ENCODE measurements around the gene RNF141.

Gene RNF141

DNA sequence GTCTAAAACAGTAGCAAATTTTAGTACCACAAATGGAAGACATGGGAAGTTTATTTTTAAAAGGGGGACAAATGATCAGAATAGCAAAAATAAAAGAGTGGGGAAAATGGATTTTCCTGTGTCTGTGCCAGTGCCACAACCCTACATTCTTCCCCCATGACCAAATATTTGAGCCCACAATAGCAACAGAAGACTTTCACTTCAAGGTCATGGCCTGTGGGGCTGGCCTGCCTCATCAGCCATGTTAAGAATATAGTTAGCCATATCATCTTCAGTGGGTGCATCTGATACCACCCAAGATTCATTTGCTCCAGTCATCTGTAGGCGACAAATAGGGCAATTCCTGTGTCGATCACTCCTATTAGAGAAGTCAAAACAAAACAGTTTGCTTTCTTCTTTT lies 26.3 kb downstream of the RNF141 start:
- TF ChIP-seq, protein P1, sequence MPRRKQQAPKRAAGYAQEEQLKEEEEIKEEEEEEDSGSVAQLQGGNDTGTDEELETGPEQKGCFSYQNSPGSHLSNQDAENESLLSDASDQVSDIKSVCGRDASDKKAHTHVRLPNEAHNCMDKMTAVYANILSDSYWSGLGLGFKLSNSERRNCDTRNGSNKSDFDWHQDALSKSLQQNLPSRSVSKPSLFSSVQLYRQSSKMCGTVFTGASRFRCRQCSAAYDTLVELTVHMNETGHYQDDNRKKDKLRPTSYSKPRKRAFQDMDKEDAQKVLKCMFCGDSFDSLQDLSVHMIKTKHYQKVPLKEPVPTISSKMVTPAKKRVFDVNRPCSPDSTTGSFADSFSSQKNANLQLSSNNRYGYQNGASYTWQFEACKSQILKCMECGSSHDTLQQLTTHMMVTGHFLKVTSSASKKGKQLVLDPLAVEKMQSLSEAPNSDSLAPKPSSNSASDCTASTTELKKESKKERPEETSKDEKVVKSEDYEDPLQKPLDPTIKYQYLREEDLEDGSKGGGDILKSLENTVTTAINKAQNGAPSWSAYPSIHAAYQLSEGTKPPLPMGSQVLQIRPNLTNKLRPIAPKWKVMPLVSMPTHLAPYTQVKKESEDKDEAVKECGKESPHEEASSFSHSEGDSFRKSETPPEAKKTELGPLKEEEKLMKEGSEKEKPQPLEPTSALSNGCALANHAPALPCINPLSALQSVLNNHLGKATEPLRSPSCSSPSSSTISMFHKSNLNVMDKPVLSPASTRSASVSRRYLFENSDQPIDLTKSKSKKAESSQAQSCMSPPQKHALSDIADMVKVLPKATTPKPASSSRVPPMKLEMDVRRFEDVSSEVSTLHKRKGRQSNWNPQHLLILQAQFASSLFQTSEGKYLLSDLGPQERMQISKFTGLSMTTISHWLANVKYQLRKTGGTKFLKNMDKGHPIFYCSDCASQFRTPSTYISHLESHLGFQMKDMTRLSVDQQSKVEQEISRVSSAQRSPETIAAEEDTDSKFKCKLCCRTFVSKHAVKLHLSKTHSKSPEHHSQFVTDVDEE (CRISPR knock-in tag; IDR thresholded peaks at IDR 0.05), result no peak
- TF ChIP-seq ZNF565 (CRISPR knock-in tag; conservative IDR thresholded peaks at IDR 0.05; ENCODE audit: low read depth) (no peak), BACH2 (CRISPR knock-in tag; IDR thresholded peaks at IDR 0.05; ENCODE audit: borderline replicate concordance) (no peak), TOX (CRISPR knock-in tag; IDR thresholded peaks at IDR 0.05; ENCODE audit: borderline replicate concordance) (no peak), ARNTL (CRISPR knock-in tag; IDR thresholded peaks at IDR 0.05; ENCODE audit: borderline replicate concordance, low read depth) (no peak), ZNF8 (CRISPR knock-in tag; IDR thresholded peaks at IDR 0.05) (no peak), GLIS3 (CRISPR knock-in tag; IDR thresholded peaks at IDR 0.05) (no peak), PPARA (CRISPR knock-in tag; IDR thresholded peaks at IDR 0.05; ENCODE audit: borderline replicate concordance) (no peak)
- TF ChIP-seq, protein P2, sequence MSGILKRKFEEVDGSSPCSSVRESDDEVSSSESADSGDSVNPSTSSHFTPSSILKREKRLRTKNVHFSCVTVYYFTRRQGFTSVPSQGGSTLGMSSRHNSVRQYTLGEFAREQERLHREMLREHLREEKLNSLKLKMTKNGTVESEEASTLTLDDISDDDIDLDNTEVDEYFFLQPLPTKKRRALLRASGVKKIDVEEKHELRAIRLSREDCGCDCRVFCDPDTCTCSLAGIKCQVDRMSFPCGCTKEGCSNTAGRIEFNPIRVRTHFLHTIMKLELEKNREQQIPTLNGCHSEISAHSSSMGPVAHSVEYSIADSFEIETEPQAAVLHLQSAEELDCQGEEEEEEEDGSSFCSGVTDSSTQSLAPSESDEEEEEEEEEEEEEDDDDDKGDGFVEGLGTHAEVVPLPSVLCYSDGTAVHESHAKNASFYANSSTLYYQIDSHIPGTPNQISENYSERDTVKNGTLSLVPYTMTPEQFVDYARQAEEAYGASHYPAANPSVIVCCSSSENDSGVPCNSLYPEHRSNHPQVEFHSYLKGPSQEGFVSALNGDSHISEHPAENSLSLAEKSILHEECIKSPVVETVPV (CRISPR knock-in tag; IDR thresholded peaks at IDR 0.05), result no peak
- TF ChIP-seq, protein P3, sequence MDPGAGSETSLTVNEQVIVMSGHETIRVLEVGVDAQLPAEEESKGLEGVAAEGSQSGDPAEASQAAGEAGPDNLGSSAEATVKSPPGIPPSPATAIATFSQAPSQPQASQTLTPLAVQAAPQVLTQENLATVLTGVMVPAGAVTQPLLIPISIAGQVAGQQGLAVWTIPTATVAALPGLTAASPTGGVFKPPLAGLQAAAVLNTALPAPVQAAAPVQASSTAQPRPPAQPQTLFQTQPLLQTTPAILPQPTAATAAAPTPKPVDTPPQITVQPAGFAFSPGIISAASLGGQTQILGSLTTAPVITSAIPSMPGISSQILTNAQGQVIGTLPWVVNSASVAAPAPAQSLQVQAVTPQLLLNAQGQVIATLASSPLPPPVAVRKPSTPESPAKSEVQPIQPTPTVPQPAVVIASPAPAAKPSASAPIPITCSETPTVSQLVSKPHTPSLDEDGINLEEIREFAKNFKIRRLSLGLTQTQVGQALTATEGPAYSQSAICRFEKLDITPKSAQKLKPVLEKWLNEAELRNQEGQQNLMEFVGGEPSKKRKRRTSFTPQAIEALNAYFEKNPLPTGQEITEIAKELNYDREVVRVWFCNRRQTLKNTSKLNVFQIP (CRISPR knock-in tag; IDR thresholded peaks at IDR 0.05; ENCODE audit: borderline replicate concordance, low read depth), result no peak
- TF ChIP-seq, protein P4, sequence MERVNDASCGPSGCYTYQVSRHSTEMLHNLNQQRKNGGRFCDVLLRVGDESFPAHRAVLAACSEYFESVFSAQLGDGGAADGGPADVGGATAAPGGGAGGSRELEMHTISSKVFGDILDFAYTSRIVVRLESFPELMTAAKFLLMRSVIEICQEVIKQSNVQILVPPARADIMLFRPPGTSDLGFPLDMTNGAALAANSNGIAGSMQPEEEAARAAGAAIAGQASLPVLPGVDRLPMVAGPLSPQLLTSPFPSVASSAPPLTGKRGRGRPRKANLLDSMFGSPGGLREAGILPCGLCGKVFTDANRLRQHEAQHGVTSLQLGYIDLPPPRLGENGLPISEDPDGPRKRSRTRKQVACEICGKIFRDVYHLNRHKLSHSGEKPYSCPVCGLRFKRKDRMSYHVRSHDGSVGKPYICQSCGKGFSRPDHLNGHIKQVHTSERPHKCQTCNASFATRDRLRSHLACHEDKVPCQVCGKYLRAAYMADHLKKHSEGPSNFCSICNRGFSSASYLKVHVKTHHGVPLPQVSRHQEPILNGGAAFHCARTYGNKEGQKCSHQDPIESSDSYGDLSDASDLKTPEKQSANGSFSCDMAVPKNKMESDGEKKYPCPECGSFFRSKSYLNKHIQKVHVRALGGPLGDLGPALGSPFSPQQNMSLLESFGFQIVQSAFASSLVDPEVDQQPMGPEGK (CRISPR knock-in tag; IDR thresholded peaks at IDR 0.05; ENCODE audit: borderline replicate concordance), result no peak
- peak; percentile 41; the same call in 1 of the 3 replicates for ATAC-seq

DNA sequence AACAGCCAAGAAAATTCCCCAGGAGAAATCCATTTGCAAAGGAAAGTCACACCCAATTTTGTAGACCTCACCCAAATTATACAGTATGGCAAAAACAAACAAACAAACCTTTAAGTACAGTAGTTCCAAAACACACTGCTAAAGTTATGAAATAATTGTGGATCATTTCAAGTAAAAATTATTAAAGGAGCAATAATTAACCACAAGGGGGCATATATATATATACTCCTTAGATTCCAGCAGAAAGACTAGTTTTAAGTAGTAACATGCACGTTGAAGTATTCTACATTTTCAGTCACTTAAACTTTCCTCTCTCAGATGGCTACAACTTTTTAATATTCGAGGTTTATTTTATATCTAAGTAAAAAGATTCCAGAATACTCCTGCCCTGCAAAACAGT lies 26.8 kb downstream of the RNF141 start:
- no peak for ATAC-seq

More for the DNA sequence above, 26.8 kb downstream of the RNF141 start:
- TF ChIP-seq, protein P3 (CRISPR knock-in tag; IDR thresholded peaks at IDR 0.05; ENCODE audit: borderline replicate concordance, low read depth), result no peak
- no peak for TF ChIP-seq OSR1 (CRISPR knock-in tag; IDR thresholded peaks at IDR 0.05)
- no peak for TF ChIP-seq ZFP30 (CRISPR knock-in tag; IDR thresholded peaks at IDR 0.05)
- TF ChIP-seq ZFP3 (CRISPR knock-in tag; IDR thresholded peaks at IDR 0.05), result no peak
- no peak for TF ChIP-seq CSDC2 (CRISPR knock-in tag; IDR thresholded peaks at IDR 0.05)
- TF ChIP-seq PPARA (CRISPR knock-in tag; IDR thresholded peaks at IDR 0.05; ENCODE audit: borderline replicate concordance), result no peak
- TF ChIP-seq ESRRG (CRISPR knock-in tag; IDR thresholded peaks at IDR 0.05), result no peak
- TF ChIP-seq, protein P1 (CRISPR knock-in tag; IDR thresholded peaks at IDR 0.05), result no peak
- TF ChIP-seq ARNTL (CRISPR knock-in tag; IDR thresholded peaks at IDR 0.05; ENCODE audit: borderline replicate concordance, low read depth), result no peak
- TF ChIP-seq RARB (CRISPR knock-in tag; IDR thresholded peaks at IDR 0.05), result no peak
- TF ChIP-seq, protein P4 (CRISPR knock-in tag; IDR thresholded peaks at IDR 0.05; ENCODE audit: borderline replicate concordance), result no peak
- no peak for TF ChIP-seq ZNF565 (CRISPR knock-in tag; conservative IDR thresholded peaks at IDR 0.05; ENCODE audit: low read depth)
